H1 (cell line): Measurements from ENCODE around the gene CFAP100. TPM values are rescaled to one million over a fixed set of nuclear protein-coding genes. Genes with fewer than 3 reads are reported as not detected.

Source experiments
- CTCF ChIA-PET: fragments of 300-600 bp; sonication (Branson Sonifier 250); formaldehyde crosslinking; loops from one replicate; lab custom pipeline; 2021; ENCODE audit not compliant: partially characterized antibody; lab: Charles Lee
- POLR2A ChIA-PET: fragments of 300-600 bp; sonication (Branson Sonifier 250); formaldehyde crosslinking; loops from one replicate; lab custom pipeline; 2021; ENCODE audit warnings: inconsistent platforms; ENCODE audit not compliant: partially characterized antibody; lab: Charles Lee
- DNase-seq, 2 experiments: peaks; one replicate each; pipeline versions ENCODE4 v3.0.0 to v3.0.0-alpha.2; 2010 to 2022; ENCODE audit warnings: low spot score in 2 of 2, low read depth in 1 of 2, mixed read lengths in 1 of 2
- FAIRE-seq: peaks from 2 replicates; lab custom pipeline; 2011; peaks lifted over from hg19 to GRCh38; lab: Jason Lieb, UNC
- H2AFZ ChIP-seq: 2 replicates; pipeline ENCODE4 v1.8.1; 2012; ENCODE audit warnings: low read length, inconsistent platforms
- H2AK5ac ChIP-seq: 2 replicates; pipeline ENCODE4 v1.6.1; 2013; ENCODE audit warnings: low read depth, low read length
- H2BK120ac ChIP-seq: replicated peaks from 2 replicates; pipeline ENCODE3; 2013; ENCODE audit warnings: low read depth, low read length, inconsistent platforms
- H2BK12ac ChIP-seq: 2 replicates; pipeline ENCODE4 v1.6.1; 2013; ENCODE audit warnings: low read depth, low read length
- H2BK15ac ChIP-seq: 2 replicates; pipeline ENCODE4 v1.6.1; 2013; ENCODE audit warnings: low read length
- H2BK20ac ChIP-seq: 2 replicates; pipeline ENCODE4 v1.6.1; 2013; ENCODE audit warnings: low read length
- H2BK5ac ChIP-seq: 2 replicates; pipeline ENCODE4 v1.6.1; 2013; ENCODE audit warnings: low read depth, low read length
- H3K14ac ChIP-seq: 2 replicates; pipeline ENCODE4 v1.6.1; 2013; ENCODE audit warnings: inconsistent platforms; ENCODE audit not compliant: insufficient read length
- H3K18ac ChIP-seq: 2 replicates; pipeline ENCODE4 v1.6.1; 2013; ENCODE audit warnings: low read length; ENCODE audit errors: extremely low read depth
- H3K23ac ChIP-seq: 2 replicates; pipeline ENCODE4 v1.6.1; 2013; ENCODE audit warnings: inconsistent platforms; ENCODE audit not compliant: insufficient read length
- H3K23me2 ChIP-seq: 2 replicates; pipeline ENCODE4 v1.6.1; 2013; ENCODE audit warnings: low read depth, low read length
- H3K27ac ChIP-seq: 2 replicates; pipeline ENCODE4 v1.6.1; 2011; ENCODE audit warnings: low read depth, low read length, inconsistent platforms
- H3K27me3 ChIP-seq, 4 experiments: replicated peaks in 1 of 4; 1 replicate in 1 of 4; 2 replicates in 3 of 4; pipeline versions ENCODE4 v1.6.1 to v1.8.1; 2011 to 2013; ENCODE audit warnings: low read length in 3 of 4, mild to moderate bottlenecking in 3 of 4, inconsistent platforms in 2 of 4, mixed read lengths in 2 of 4, moderate library complexity in 1 of 4; ENCODE audit not compliant: control insufficient read depth in 3 of 4, insufficient read depth in 3 of 4; ENCODE audit errors: extremely low read depth in 1 of 4
- H3K36me3 ChIP-seq, 4 experiments: 2 replicates each; pipeline versions ENCODE4 v1.6.1 to v1.8.1; 2011 to 2013; ENCODE audit warnings: mild to moderate bottlenecking in 4 of 4, low read length in 3 of 4, moderate library complexity in 2 of 4, control low read depth in 1 of 4, inconsistent platforms in 1 of 4; ENCODE audit not compliant: insufficient read depth in 4 of 4, control insufficient read depth in 2 of 4
- H3K4ac ChIP-seq: replicated peaks from 2 replicates; pipeline ENCODE3; 2013; ENCODE audit warnings: low read length, low read depth, mixed read lengths, inconsistent platforms; ENCODE audit not compliant: insufficient read length
- H3K4me1 ChIP-seq, 4 experiments: replicated peaks in 1 of 4; 1 replicate in 1 of 4; 2 replicates in 3 of 4; pipeline versions ENCODE4 v1.6.1 to v1.8.1; 2011 to 2013; ENCODE audit warnings: low read length in 3 of 4, inconsistent platforms in 2 of 4, mixed read lengths in 1 of 4; ENCODE audit not compliant: insufficient read depth in 4 of 4, control insufficient read depth in 3 of 4
- H3K4me2 ChIP-seq, 2 experiments: 2 replicates each; pipeline versions ENCODE4 v1.6.1 to v1.8.1; 2011 to 2013; ENCODE audit warnings: low read depth in 2 of 2, low read length in 2 of 2, control low read depth in 1 of 2, inconsistent platforms in 1 of 2, mild to moderate bottlenecking in 1 of 2; ENCODE audit not compliant: insufficient read depth in 1 of 2
- H3K4me3 ChIP-seq, 4 experiments: fragments of 200-600, 300-600 bp in 1 of 4; sonication (generic), shearing (Covaris generic), sonication (Bioruptor Twin) in 1 of 4; 2 replicates each; pipeline versions ENCODE4 v1.5.1 to v1.8.1; 2011 to 2016; ENCODE audit warnings: low read length in 4 of 4, low read depth in 3 of 4, control low read depth in 2 of 4, inconsistent platforms in 2 of 4, mild to moderate bottlenecking in 2 of 4, mixed read lengths in 1 of 4, moderate library complexity in 1 of 4; ENCODE audit not compliant: insufficient read depth in 2 of 4; ENCODE audit errors: extremely low read depth in 1 of 4
- H3K56ac ChIP-seq: replicated peaks from 2 replicates; pipeline ENCODE3; 2013; ENCODE audit warnings: low read depth, mild to moderate bottlenecking, mixed read lengths, low read length, inconsistent platforms; ENCODE audit not compliant: insufficient read length
- H3K79me1 ChIP-seq: 2 replicates; pipeline ENCODE4 v1.6.1; 2013; ENCODE audit warnings: low read depth, low read length, control low read depth
- H3K79me2 ChIP-seq, 2 experiments: 2 replicates each; pipeline versions ENCODE4 v1.6.1 to v1.8.1; 2012 to 2013; ENCODE audit warnings: low read length in 2 of 2, mild to moderate bottlenecking in 2 of 2, inconsistent platforms in 1 of 2; ENCODE audit not compliant: insufficient read depth in 2 of 2, control insufficient read depth in 1 of 2
- H3K9ac ChIP-seq, 4 experiments: replicated peaks in 1 of 4; 1 replicate in 1 of 4; 2 replicates in 3 of 4; pipeline versions ENCODE4 v1.6.1 to v1.8.1; 2011 to 2013; ENCODE audit warnings: low read depth in 3 of 4, low read length in 3 of 4, control low read depth in 2 of 4, mild to moderate bottlenecking in 2 of 4, moderate library complexity in 2 of 4, inconsistent platforms in 1 of 4; ENCODE audit errors: extremely low read depth in 1 of 4
- H3K9me3 ChIP-seq, 2 experiments: 2 replicates each; pipeline versions ENCODE4 v1.6.1 to v1.8.1; 2012 to 2013; ENCODE audit warnings: mild to moderate bottlenecking in 2 of 2, moderate library complexity in 2 of 2, control low read depth in 1 of 2, inconsistent platforms in 1 of 2, low read depth in 1 of 2, low read length in 1 of 2, mixed read lengths in 1 of 2; ENCODE audit not compliant: insufficient read depth in 2 of 2
- H4K20me1 ChIP-seq, 2 experiments: replicated peaks in 1 of 2; 2 replicates each; pipeline versions ENCODE3 to v1.8.1; 2011 to 2013; ENCODE audit warnings: inconsistent platforms in 2 of 2, low read length in 2 of 2, mild to moderate bottlenecking in 1 of 2; ENCODE audit not compliant: insufficient read depth in 2 of 2, control insufficient read depth in 1 of 2
- H4K5ac ChIP-seq: 2 replicates; pipeline ENCODE4 v1.6.1; 2013; ENCODE audit warnings: low read length, low read depth, mixed read lengths, inconsistent platforms; ENCODE audit not compliant: insufficient read length
- H4K8ac ChIP-seq: 2 replicates; pipeline ENCODE4 v1.8.0; 2013; ENCODE audit warnings: mild to moderate bottlenecking, moderate library complexity, low read length, inconsistent platforms; ENCODE audit not compliant: insufficient read depth; ENCODE audit errors: extremely low read depth
- H4K91ac ChIP-seq: replicated peaks from 2 replicates; pipeline ENCODE3; 2013; ENCODE audit warnings: low read length, mixed read lengths, inconsistent platforms; ENCODE audit not compliant: insufficient read length
- MAX ChIP-seq: IDR thresholded peaks from 2 replicates; pipeline ENCODE4 v1.6.1; 2012; ENCODE audit warnings: inconsistent platforms
- RAD21 ChIP-seq, 2 experiments: IDR thresholded peaks in 1 of 2; conservative IDR thresholded peaks in 1 of 2; 2 replicates each; pipeline ENCODE4 v1.6.1; 2011; ENCODE audit warnings: low read depth in 2 of 2, low read length in 2 of 2, improper control_type of control experiment in 1 of 2, inconsistent platforms in 1 of 2, mild to moderate bottlenecking in 1 of 2, moderate library complexity in 1 of 2
- WGBS, 2 experiments: shearing (Covaris generic) in 1 of 2; methylation state at CpG; one replicate each; pipeline versions ENCODE4 v1.1.6 to v1.1.7; 2013 to 2015; ENCODE audit warnings: low lambda C conversion rate in 2 of 2, mixed read lengths in 2 of 2, inconsistent platforms in 1 of 2, low coverage in 1 of 2, missing lambda C conversion rate in 1 of 2; ENCODE audit not compliant: insufficient replicate concordance in 2 of 2, insufficient coverage in 1 of 2, insufficient read length in 1 of 2; ENCODE audit errors: extremely low coverage in 1 of 2, missing lambda C conversion rate in 1 of 2; 5-methylcytosine and 5-hydroxymethylcytosine counted together
- polyA plus RNA-seq, 7 experiments: library from polyadenylated mRNA; depleted of rRNA in 3 of 7; stranded (reverse) in 5 of 7; unstranded in 2 of 7; fragments of >200 nt in 5 of 7; fragments of 200-250 nt in 2 of 7; gene quantifications; 1 replicate in 5 of 7; 2 replicates in 1 of 7; 4 replicates in 1 of 7; pipeline versions ENCODE4 v1.2.1 to v1.2.3, GENCODE V29; 2011 to 2013; ENCODE audit warnings: missing spikeins in 2 of 7, mixed read lengths in 2 of 7
- total RNA-seq: library from RNA; stranded (reverse); fragmentation: NEBNext Ultra II Directional; extraction: Animal tissue kit (Norgen Biotek cat#: 25700); gene quantifications from 2 replicates; pipeline ENCODE4 v1.2.1, GENCODE V29; 2021
- TF ChIP-seq, protein P1 (sequence below), 3 experiments: IDR thresholded peaks; 1 replicate in 2 of 3; 2 replicates in 1 of 3; pipeline versions ENCODE4 v1.5.1 to v1.6.1; 2011; ENCODE audit warnings: low read length in 3 of 3, mild to moderate bottlenecking in 3 of 3, inconsistent platforms in 2 of 3, low read depth in 1 of 3, moderate library complexity in 1 of 3; ENCODE audit not compliant: insufficient read depth in 1 of 3; ENCODE audit errors: control extremely low read depth in 1 of 3
- TF ChIP-seq, protein P2 (sequence below): IDR thresholded peaks from 2 replicates; pipeline ENCODE4 v1.6.1; 2012; ENCODE audit warnings: inconsistent platforms

The CFAP100 gene
- total and polyA plus RNA-seq, 2 of the 8 experiments (the other 6 are each of a cell fraction or from before 2014, with no cell fraction given), result 0.17 TPM; not detected in 1

DNA sequence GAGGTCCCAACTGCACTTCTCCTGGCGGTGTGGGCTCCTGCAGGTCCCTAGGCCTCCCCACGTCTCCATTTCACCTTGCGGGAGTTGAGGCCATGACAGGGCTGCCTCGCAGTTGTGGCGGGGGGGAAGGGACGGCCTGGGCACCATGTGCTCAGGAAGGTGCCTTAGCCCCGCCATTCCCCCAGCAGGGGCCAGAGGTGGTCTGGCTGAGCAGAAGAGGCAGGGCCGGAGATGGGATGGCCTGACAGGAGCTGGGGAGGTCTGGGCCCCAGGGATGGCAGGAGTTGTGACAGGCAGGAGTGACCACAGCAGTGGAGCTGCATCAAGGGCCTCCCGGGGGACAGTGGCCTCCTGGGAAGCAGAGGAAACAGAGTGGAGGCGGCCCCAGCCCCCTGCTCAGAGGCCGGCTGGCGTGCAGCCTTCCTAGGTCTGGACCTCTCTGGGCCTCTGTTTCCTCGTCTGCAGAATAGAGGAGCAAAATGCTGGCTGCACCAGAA is 18.8 kb upstream of the CFAP100 start:
- no peaks in the 10 kb centered on the region for H3K23me2 ChIP-seq
- H2BK120ac ChIP-seq, result no peak overlapping the region
- DNase-seq (no peak), FAIRE-seq (no peak)
- H3K9me3 ChIP-seq, result peaks cover 4 to 6% of the 10 kb centered on the region in 2 experiments; a peak in 2 of 4 replicates
- H2AFZ ChIP-seq, result no peak overlapping the region
- no peak overlapping the region for H2BK5ac ChIP-seq
- H4K5ac ChIP-seq, result no peak overlapping the region
- no peak overlapping the region for H2BK12ac ChIP-seq
- ChIA-PET POLR2A (interaction anchor here (1.6 kb wide), 1 partner anchor 13 kb away, joined by 3 read pairs; no protein-coding TSS in a partner anchor), CTCF (interaction anchor here (0.7 to 1.0 kb wide), 3 partner anchors 14 to 116 kb away, joined by 3 to 5 read pairs (median 3); no protein-coding TSS in a partner anchor)
- no peak overlapping the region for H2BK15ac ChIP-seq
- no peak overlapping the region for H3K4ac ChIP-seq
- H4K91ac ChIP-seq, result no peak overlapping the region
- H3K27me3 ChIP-seq, result no peaks in the 10 kb centered on the region
- no peak overlapping the region for H4K8ac ChIP-seq
- H3K4me2 ChIP-seq, result no peak overlapping the region
- peak; percentile 67 for TF ChIP-seq MAX
- TF ChIP-seq, protein P1, sequence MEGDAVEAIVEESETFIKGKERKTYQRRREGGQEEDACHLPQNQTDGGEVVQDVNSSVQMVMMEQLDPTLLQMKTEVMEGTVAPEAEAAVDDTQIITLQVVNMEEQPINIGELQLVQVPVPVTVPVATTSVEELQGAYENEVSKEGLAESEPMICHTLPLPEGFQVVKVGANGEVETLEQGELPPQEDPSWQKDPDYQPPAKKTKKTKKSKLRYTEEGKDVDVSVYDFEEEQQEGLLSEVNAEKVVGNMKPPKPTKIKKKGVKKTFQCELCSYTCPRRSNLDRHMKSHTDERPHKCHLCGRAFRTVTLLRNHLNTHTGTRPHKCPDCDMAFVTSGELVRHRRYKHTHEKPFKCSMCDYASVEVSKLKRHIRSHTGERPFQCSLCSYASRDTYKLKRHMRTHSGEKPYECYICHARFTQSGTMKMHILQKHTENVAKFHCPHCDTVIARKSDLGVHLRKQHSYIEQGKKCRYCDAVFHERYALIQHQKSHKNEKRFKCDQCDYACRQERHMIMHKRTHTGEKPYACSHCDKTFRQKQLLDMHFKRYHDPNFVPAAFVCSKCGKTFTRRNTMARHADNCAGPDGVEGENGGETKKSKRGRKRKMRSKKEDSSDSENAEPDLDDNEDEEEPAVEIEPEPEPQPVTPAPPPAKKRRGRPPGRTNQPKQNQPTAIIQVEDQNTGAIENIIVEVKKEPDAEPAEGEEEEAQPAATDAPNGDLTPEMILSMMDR (IDR thresholded peaks at IDR 0.05; ENCODE audit: control extremely low read depth in 1 of 3, insufficient read depth in 1 of 3, low read depth in 1 of 3, low read length in 3 of 3), result no peak
- TF ChIP-seq, protein P2, sequence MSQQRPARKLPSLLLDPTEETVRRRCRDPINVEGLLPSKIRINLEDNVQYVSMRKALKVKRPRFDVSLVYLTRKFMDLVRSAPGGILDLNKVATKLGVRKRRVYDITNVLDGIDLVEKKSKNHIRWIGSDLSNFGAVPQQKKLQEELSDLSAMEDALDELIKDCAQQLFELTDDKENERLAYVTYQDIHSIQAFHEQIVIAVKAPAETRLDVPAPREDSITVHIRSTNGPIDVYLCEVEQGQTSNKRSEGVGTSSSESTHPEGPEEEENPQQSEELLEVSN, result peak; percentile 45
- no peak for TF ChIP-seq RAD21 (IDR thresholded peaks at IDR 0.05 in 1 of 2, conservative IDR thresholded peaks at IDR 0.05 in 1 of 2; ENCODE audit: low read depth in 2 of 2, low read length in 2 of 2)
- H3K18ac ChIP-seq, result no peak overlapping the region
- no peaks in the 10 kb centered on the region for H3K36me3 ChIP-seq
- 89% methylated on average over 12 of the region's 13 CpGs; no CpG with 5 or more reads in 1 of the 2 experiments for WGBS, 2 experiments
- no peak overlapping the region for H2AK5ac ChIP-seq
- H3K79me2 ChIP-seq, result no peaks in the 10 kb centered on the region
- no peak overlapping the region for H3K9ac ChIP-seq
- H2BK20ac ChIP-seq, result no peak overlapping the region
- H4K20me1 ChIP-seq, result no peaks in the 10 kb centered on the region
- H3K14ac ChIP-seq, result no peak overlapping the region
- no peak overlapping the region for H3K56ac ChIP-seq
- no peak overlapping the region for H3K4me3 ChIP-seq
- H3K27ac ChIP-seq, result no peak overlapping the region
- H3K23ac ChIP-seq, result no peak overlapping the region
- peaks cover 0 to 5% (median 2%) of the 10 kb centered on the region in 4 experiments; a peak in 2 of 7 replicates for H3K4me1 ChIP-seq
- no peaks in the 10 kb centered on the region for H3K79me1 ChIP-seq
